IMR-90 (cell line): ENCODE results near the gene METTL22. TPM values are rescaled to one million over a fixed set of nuclear protein-coding genes. Genes with fewer than 3 reads are reported as not detected.

Source experiments
- ATAC-seq: fragments of 200-7000 bp; cut with Tn5 transposase; 2 replicates; pipeline ENCODE4 v1.9.1; 2020; ENCODE audit warnings: low read depth, mild to moderate bottlenecking, moderate library complexity
- BruUV-seq: library from RNA; stranded (reverse); fragments of 400-500 nt; replicated peaks from 2 replicates; lab custom pipeline; 2021; lab: Mats Ljungman, UMichigan
- CTCF ChIA-PET: fragments of 300-600 bp; formaldehyde crosslinking; extraction: SDS; loops from one replicate; lab custom pipeline; 2021; ENCODE audit warnings: antibody characterized with exemption; lab: Yijun Ruan, JAX
- POLR2A ChIA-PET: fragments of 300-600 bp; sonication (Branson Sonifier 250); formaldehyde crosslinking; loops from one replicate; lab custom pipeline; 2022; ENCODE audit warnings: antibody characterized with exemption; ENCODE audit not compliant: unreplicated experiment; lab: Charles Lee
- DNase-seq: peaks from one replicate; pipeline ENCODE4 v3.0.0; 2013
- H2AFZ ChIP-seq: replicated peaks from 2 replicates; pipeline ENCODE3; 2013; ENCODE audit warnings: low read length, mild to moderate bottlenecking; ENCODE audit not compliant: poor library complexity
- H2AK5ac ChIP-seq: 2 replicates; pipeline ENCODE4 v1.6.1; 2013; ENCODE audit warnings: low read depth, low read length, inconsistent platforms
- H2AK9ac ChIP-seq: replicated peaks from 2 replicates; pipeline ENCODE3; 2013; ENCODE audit warnings: mild to moderate bottlenecking, low read depth, low read length, moderate library complexity; ENCODE audit not compliant: poor library complexity
- H2BK120ac ChIP-seq: 2 replicates; pipeline ENCODE4 v1.6.1; 2013; ENCODE audit warnings: low read depth, low read length, inconsistent platforms
- H2BK15ac ChIP-seq: 3 replicates; pipeline ENCODE4 v1.6.1; 2013; ENCODE audit warnings: low read depth, low read length, inconsistent platforms
- H2BK20ac ChIP-seq: 2 replicates; pipeline ENCODE4 v1.6.1; 2013; ENCODE audit warnings: low read depth, mild to moderate bottlenecking, inconsistent platforms, low read length, moderate library complexity
- H2BK5ac ChIP-seq: 2 replicates; pipeline ENCODE4 v1.6.1; 2013; ENCODE audit warnings: mild to moderate bottlenecking, low read depth, low read length, inconsistent platforms; ENCODE audit not compliant: poor library complexity, severe bottlenecking
- H3K14ac ChIP-seq: replicated peaks from 2 replicates; pipeline ENCODE4 v1.6.1; 2013; ENCODE audit warnings: low read depth, low read length, inconsistent platforms
- H3K18ac ChIP-seq: 2 replicates; pipeline ENCODE4 v1.6.1; 2013; ENCODE audit warnings: low read depth, low read length, control low read depth
- H3K23ac ChIP-seq: 2 replicates; pipeline ENCODE4 v1.6.1; 2013; ENCODE audit warnings: low read depth, low read length, inconsistent platforms
- H3K27ac ChIP-seq: 2 replicates; pipeline ENCODE4 v1.5.1; 2013; ENCODE audit warnings: mild to moderate bottlenecking, control low read depth, low read length; ENCODE audit not compliant: insufficient read depth
- H3K27me3 ChIP-seq: 2 replicates; pipeline ENCODE4 v1.6.1; 2013; ENCODE audit warnings: low read length; ENCODE audit not compliant: control insufficient read depth, insufficient read depth
- H3K36me3 ChIP-seq: 2 replicates; pipeline ENCODE4 v1.6.1; 2013; ENCODE audit warnings: low read length, mixed read lengths; ENCODE audit not compliant: control insufficient read depth, insufficient read depth
- H3K4ac ChIP-seq: 2 replicates; pipeline ENCODE4 v1.6.1; 2013; ENCODE audit warnings: low read depth, low read length, inconsistent platforms
- H3K4me1 ChIP-seq: 2 replicates; pipeline ENCODE4 v1.6.1; 2013; ENCODE audit warnings: low read length, mixed read lengths; ENCODE audit not compliant: control insufficient read depth, insufficient read depth
- H3K4me2 ChIP-seq: 2 replicates; pipeline ENCODE4 v1.6.1; 2013; ENCODE audit warnings: low read depth, mild to moderate bottlenecking, control low read depth, low read length, moderate library complexity
- H3K4me3 ChIP-seq: 2 replicates; pipeline ENCODE4 v1.5.1; 2013; ENCODE audit warnings: low read depth, mild to moderate bottlenecking, control low read depth, low read length, moderate library complexity; ENCODE audit not compliant: insufficient read depth
- H3K56ac ChIP-seq: 2 replicates; pipeline ENCODE4 v1.6.1; 2013; ENCODE audit warnings: low read length, inconsistent platforms; ENCODE audit not compliant: insufficient read depth; ENCODE audit errors: extremely low read depth
- H3K79me1 ChIP-seq, 2 experiments: 2 replicates each; pipeline ENCODE4 v1.6.1; 2013; ENCODE audit warnings: low read length in 2 of 2, inconsistent platforms in 1 of 2, low read depth in 1 of 2
- H3K9ac ChIP-seq: 2 replicates; pipeline ENCODE4 v1.6.1; 2013; ENCODE audit warnings: low read depth, low read length, control low read depth
- H3K9me1 ChIP-seq: 2 replicates; pipeline ENCODE4 v1.6.1; 2013; ENCODE audit warnings: low read length, inconsistent platforms; ENCODE audit not compliant: insufficient read depth
- H3K9me3 ChIP-seq: 2 replicates; pipeline ENCODE4 v1.6.1; 2013; ENCODE audit warnings: low read length; ENCODE audit not compliant: control insufficient read depth, insufficient read depth
- H4K20me1 ChIP-seq: 2 replicates; pipeline ENCODE4 v1.6.1; 2013; ENCODE audit warnings: low read length, inconsistent platforms; ENCODE audit not compliant: insufficient read depth
- H4K5ac ChIP-seq: 2 replicates; pipeline ENCODE4 v1.6.1; 2013; ENCODE audit warnings: mild to moderate bottlenecking, low read depth, low read length, control low read depth
- H4K8ac ChIP-seq, 2 experiments: 2 replicates each; pipeline ENCODE4 v1.6.1; 2013; ENCODE audit warnings: low read depth in 2 of 2, low read length in 2 of 2, control low read depth in 1 of 2, inconsistent platforms in 1 of 2
- H4K91ac ChIP-seq: 2 replicates; pipeline ENCODE4 v1.6.1; 2013; ENCODE audit warnings: low read depth, low read length, inconsistent platforms; ENCODE audit not compliant: insufficient read depth
- ELK1 ChIP-seq: fragments of 150-350 bp; IDR thresholded peaks from 2 replicates; pipeline ENCODE4 v1.6.1; 2016; ENCODE audit warnings: low read depth, mild to moderate bottlenecking, low read length, moderate library complexity, borderline replicate concordance
- MAFK ChIP-seq: IDR thresholded peaks from 2 replicates; pipeline ENCODE4 v1.6.1; 2012; ENCODE audit warnings: low read depth, low read length, improper control_type of control experiment
- MAZ ChIP-seq: IDR thresholded peaks from 2 replicates; pipeline ENCODE4 v1.6.1; 2012; ENCODE audit warnings: low read depth, mild to moderate bottlenecking, low read length, improper control_type of control experiment, moderate library complexity, borderline replicate concordance
- MXI1 ChIP-seq: IDR thresholded peaks from 2 replicates; pipeline ENCODE4 v1.6.1; 2012; ENCODE audit warnings: low read depth, mild to moderate bottlenecking, low read length, moderate library complexity, borderline replicate concordance
- POLR2A ChIP-seq: IDR thresholded peaks from 2 replicates; pipeline ENCODE4 v1.6.1; 2012; ENCODE audit warnings: mild to moderate bottlenecking, low read depth, low read length
- RAD21 ChIP-seq: IDR thresholded peaks from 2 replicates; pipeline ENCODE4 v1.6.1; 2012; ENCODE audit warnings: low read length, improper control_type of control experiment
- SMC3 ChIP-seq: fragments of 150-350 bp; IDR thresholded peaks from 2 replicates; pipeline ENCODE4 v1.6.1; 2016; ENCODE audit warnings: low read depth, mild to moderate bottlenecking, antibody characterized with exemption, low read length, moderate library complexity
- WGBS, 2 experiments: methylation state at CpG; one replicate each; pipeline versions ENCODE4 v1.1.5 to v1.1.7; 2013; ENCODE audit warnings: missing lambda C conversion rate in 2 of 2; ENCODE audit not compliant: insufficient read length in 1 of 2; ENCODE audit errors: extremely low coverage in 2 of 2; 5-methylcytosine and 5-hydroxymethylcytosine counted together
- dilution Hi-C: fragments of 300-500 bp; cut with HindIII; formaldehyde crosslinking; loops from one replicate; pipeline ENCODE4 v1.14.3; 2018; ENCODE audit warnings: low sequenced_read_pairs; ENCODE audit not compliant: unreplicated experiment
- in situ Hi-C: fragments of 300-500 bp; cut with MboI; formaldehyde crosslinking; loops from 3 replicates; pipeline ENCODE4 v1.14.3; 2019; ENCODE audit warnings: low sequenced_read_pairs, inconsistent platforms, mixed read lengths
- intact Hi-C: fragments of 100-400 bp; cut with micrococcal nuclease; formaldehyde crosslinking; loops from 2 replicates; pipeline ENCODE4 v1.10.0; 2022
- polyA plus RNA-seq, 3 experiments: library from polyadenylated mRNA; depleted of rRNA; stranded (reverse); fragments of >200 nt; gene quantifications; 2 replicates each; pipeline ENCODE4 v1.2.3, GENCODE V29; 2012; ENCODE audit warnings: low replicate concordance in 1 of 3
- total RNA-seq: library from RNA; depleted of rRNA; stranded (reverse); fragments of >200 nt; gene quantifications from 2 replicates; pipeline ENCODE4 v1.2.3, GENCODE V29; 2012
- TF ChIP-seq, protein P1 (sequence below): conservative IDR thresholded peaks from 2 replicates; pipeline ENCODE4 v1.5.1; 2012; ENCODE audit warnings: mild to moderate bottlenecking, low read depth, low read length, improper control_type of control experiment

The METTL22 gene
- total and polyA plus RNA-seq, 2 of the 4 experiments (the other 2 are of a cell fraction): 27.2 to 51.2 TPM

DNA sequence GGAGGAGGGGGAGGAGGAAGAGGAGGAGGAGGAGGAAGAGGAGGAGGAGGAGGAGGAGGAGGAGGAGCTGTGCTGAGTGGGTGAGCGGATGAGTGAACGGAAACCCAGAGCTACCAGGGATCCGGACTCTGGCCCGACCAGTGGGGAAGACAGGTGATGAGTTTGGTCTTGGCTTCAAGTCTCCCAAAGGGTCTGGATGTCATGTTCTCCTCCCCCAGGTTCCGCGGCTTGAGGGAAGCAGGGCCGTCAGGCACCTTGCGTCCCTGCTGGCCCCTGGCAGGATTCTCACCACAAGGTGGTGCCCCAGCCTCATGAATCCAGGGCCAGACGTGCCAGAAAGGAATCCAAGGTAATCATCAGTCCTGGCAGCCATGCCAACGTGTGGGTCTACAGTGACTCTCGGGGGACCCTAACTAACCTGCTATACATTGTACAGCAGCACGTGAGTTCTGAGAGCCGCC is 39.4 kb downstream of the METTL22 start:
- H3K79me1 ChIP-seq: no peaks in the 10 kb centered on the region
- dilution Hi-C loops: no loop called here
- H2BK15ac ChIP-seq: no peak overlapping the region
- no peak overlapping the region for H2AK9ac ChIP-seq
- H2BK20ac ChIP-seq: no peak overlapping the region
- TF ChIP-seq POLR2A (no peak), MXI1 (no peak), MAZ (no peak), MAFK (no peak), ELK1 (no peak), RAD21 (peak; percentile 98), SMC3 (peak; percentile 82)
- TF ChIP-seq, protein P1, sequence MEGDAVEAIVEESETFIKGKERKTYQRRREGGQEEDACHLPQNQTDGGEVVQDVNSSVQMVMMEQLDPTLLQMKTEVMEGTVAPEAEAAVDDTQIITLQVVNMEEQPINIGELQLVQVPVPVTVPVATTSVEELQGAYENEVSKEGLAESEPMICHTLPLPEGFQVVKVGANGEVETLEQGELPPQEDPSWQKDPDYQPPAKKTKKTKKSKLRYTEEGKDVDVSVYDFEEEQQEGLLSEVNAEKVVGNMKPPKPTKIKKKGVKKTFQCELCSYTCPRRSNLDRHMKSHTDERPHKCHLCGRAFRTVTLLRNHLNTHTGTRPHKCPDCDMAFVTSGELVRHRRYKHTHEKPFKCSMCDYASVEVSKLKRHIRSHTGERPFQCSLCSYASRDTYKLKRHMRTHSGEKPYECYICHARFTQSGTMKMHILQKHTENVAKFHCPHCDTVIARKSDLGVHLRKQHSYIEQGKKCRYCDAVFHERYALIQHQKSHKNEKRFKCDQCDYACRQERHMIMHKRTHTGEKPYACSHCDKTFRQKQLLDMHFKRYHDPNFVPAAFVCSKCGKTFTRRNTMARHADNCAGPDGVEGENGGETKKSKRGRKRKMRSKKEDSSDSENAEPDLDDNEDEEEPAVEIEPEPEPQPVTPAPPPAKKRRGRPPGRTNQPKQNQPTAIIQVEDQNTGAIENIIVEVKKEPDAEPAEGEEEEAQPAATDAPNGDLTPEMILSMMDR: peak; percentile 90
- H4K20me1 ChIP-seq: no peaks in the 10 kb centered on the region
- POLR2A ChIA-PET: interaction anchor here (0.6 kb wide), 1 partner anchor 221 kb away, joined by 6 read pairs; no protein-coding TSS in a partner anchor
- H4K5ac ChIP-seq: no peak overlapping the region
- H2AFZ ChIP-seq: peak overlapping the region; percentile 83
- DNase-seq (peak; percentile 58), ATAC-seq (peak; percentile 90)
- no peaks in the 10 kb centered on the region for H3K36me3 ChIP-seq
- no peak overlapping the region for H3K14ac ChIP-seq
- CTCF ChIA-PET: interaction anchor here (0.6 to 1.4 kb wide), 3 partner anchors 219 to 467 kb away, joined by 3 read pairs; no protein-coding TSS in a partner anchor
- H2AK5ac ChIP-seq: no peak overlapping the region
- H3K9ac ChIP-seq: no peak overlapping the region
- no peak overlapping the region for H3K4ac ChIP-seq
- H3K4me2 ChIP-seq: peak overlapping the region; percentile 32; the same call in 1 of the 2 replicates
- no peaks in the 10 kb centered on the region for H3K9me3 ChIP-seq
- intact Hi-C loops: loop anchor here (1.0 kb wide), 2 partner anchors 131 to 219 kb away; no protein-coding TSS in a partner anchor
- WGBS, 2 experiments: 0% methylated on average over 2 of the region's 13 CpGs; no CpG with 5 or more reads in 1 of the 2 experiments
- H3K23ac ChIP-seq: no peak overlapping the region
- no peak overlapping the region for H3K18ac ChIP-seq
- no peak overlapping the region for H3K4me3 ChIP-seq
- no peak overlapping the region for H2BK5ac ChIP-seq
- H3K4me1 ChIP-seq: no peaks in the 10 kb centered on the region
- H3K9me1 ChIP-seq: no peaks in the 10 kb centered on the region
- H4K8ac ChIP-seq: no peak overlapping the region
- H3K56ac ChIP-seq: no peak overlapping the region
- no TSS peak for BruUV-seq
- H3K27me3 ChIP-seq: peaks cover 2% of the 10 kb centered on the region
- no peak overlapping the region for H3K27ac ChIP-seq
- in situ Hi-C loops: loop anchor here (25.0 kb wide), 2 partner anchors 351 to 476 kb away; no protein-coding TSS in a partner anchor
- H4K91ac ChIP-seq: no peak overlapping the region
- H2BK120ac ChIP-seq: no peak overlapping the region
